HG02943 (cell line): ENCODE data around the gene ZBTB43.
"Not testable (repeated sequence)": the region's sequence is repeated elsewhere in the genome, so short reads cannot be mapped to it uniquely, and the experiment has no call there.

ENCODE experiments used
- ATAC-seq: cut with Tn5 transposase; IDR thresholded peaks from one replicate; pipeline ENCODE4 v1.9.1; 2021; ENCODE audit warnings: mild to moderate bottlenecking, low read depth, moderate library complexity; ENCODE audit not compliant: unreplicated experiment

ZBTB43 gene

DNA sequence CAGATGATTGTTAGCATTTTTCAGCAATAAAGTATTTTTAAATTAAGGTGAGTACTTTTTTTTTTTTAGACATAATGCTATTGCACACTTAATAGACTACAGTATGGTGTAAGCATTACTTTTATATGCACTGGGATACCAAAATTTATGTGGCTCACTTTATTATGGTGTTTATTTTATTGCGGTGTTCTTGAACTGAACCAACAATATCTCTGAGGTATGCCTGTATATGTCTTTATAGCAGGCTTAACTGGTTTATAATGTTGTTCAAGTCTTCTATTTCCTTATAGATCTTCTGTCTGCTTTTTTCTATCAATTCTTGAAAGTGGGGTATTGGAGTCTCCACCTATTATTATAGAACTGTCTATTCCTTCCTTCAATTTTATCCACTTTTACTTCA is 18.0 kb downstream of the ZBTB43 start:
- no peak for ATAC-seq

DNA sequence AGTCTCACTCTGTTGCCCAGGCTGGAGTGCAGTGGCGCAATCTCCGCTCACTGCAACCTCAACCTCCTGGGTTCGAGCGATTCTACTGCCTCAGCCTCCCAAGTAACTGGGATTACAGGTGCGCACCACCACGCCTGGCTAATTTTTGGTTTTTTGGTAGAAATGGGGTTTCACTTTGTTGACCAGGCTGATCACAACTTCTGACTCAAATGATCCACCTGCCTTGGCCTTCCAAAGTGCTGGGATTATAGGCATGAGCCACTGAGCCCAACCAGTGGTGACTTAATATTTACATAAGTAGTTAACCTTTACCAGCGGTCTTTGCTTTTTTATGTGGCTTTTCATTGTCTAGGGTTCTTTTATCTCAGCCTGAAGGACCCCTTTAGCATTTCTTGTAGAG is 19.2 kb downstream of the ZBTB43 start:
- not testable (repeated sequence) for ATAC-seq

DNA sequence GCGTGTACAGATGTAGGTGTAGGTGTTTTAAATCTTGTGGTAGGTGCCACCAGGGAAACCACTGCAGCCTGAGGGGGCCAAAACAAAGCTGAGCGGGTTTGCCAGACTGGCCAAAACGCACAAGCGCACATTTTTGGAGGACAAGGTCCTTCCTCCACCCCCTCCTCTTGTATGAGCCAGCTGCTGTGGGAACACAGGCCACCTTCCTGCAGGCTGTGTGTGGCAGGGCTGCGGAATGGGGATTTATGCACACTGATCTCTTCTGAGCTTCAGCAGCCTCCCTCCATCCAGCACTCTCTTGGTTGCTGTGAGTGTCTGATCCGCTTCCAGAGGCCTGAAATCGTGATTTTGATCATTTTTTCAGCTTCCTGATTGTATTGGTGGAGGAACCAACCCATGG is 22.4 kb downstream of the ZBTB43 start:
- no peak for ATAC-seq

DNA sequence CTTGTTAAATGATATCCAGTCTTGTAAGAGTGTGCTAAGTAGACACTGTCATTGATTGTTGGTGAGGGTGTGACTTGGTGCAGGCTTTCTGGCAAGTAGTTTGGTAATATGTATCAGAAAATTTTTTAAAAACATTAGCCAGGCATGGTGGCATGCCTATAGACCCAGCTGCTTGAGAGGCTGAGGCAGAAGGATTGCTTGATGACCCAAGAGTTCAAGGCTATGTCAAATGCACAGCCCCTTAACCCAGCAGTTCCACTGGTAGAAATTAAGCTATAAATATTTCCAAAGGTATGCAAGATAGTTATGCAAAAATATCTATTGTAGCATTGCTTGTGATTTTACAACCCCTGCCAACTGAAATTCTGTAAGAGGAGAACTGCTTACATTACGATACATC is 24.2 kb downstream of the ZBTB43 start:
- ATAC-seq, result no peak

DNA sequence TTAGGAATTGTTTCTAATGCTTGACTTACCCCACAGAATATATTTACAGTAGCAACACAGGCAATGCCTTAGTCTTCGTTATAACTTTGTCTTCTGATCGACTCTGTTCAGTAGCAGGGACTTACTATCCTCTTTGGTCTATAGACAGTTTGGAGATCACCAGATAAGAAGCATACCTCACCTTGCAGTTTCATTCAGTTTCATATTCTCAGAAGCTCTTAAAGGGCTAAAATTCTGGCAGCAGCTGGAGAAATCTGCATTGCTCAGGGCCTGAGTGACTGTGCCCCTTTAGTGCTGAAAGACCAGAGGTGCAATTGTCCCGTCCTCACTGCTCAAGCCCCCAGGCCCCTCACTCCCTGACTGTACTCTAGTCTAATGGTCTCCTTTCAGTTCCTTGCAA is 26.0 kb downstream of the ZBTB43 start:
- ATAC-seq, result no peak

DNA sequence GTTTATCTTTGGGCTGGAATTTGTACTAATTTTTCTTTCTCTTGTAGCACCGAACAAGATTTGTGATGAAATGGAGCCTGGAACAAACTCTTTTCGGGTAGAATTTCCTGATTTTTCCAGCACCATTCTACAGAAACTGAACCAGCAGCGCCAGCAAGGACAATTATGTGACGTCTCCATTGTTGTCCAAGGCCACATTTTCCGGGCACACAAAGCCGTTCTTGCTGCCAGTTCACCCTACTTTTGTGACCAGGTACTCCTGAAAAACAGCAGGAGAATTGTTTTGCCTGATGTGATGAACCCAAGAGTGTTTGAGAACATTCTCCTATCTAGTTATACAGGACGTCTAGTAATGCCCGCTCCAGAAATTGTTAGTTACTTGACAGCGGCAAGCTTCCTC is 27.6 kb downstream of the ZBTB43 start:
- no peak for ATAC-seq

DNA sequence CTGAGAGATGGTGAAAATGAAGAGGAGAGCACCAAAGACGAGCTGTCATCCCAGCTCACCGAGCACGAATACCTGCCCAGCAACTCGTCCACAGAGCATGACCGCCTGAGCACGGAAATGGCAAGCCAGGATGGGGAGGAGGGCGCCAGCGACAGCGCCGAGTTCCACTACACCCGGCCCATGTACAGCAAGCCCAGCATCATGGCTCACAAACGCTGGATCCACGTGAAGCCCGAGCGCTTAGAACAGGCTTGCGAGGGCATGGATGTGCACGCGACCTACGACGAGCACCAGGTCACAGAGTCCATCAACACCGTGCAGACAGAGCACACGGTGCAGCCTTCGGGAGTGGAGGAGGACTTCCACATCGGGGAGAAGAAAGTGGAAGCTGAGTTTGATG is 28.2 kb downstream of the ZBTB43 start:
- ATAC-seq, result no peak

DNA sequence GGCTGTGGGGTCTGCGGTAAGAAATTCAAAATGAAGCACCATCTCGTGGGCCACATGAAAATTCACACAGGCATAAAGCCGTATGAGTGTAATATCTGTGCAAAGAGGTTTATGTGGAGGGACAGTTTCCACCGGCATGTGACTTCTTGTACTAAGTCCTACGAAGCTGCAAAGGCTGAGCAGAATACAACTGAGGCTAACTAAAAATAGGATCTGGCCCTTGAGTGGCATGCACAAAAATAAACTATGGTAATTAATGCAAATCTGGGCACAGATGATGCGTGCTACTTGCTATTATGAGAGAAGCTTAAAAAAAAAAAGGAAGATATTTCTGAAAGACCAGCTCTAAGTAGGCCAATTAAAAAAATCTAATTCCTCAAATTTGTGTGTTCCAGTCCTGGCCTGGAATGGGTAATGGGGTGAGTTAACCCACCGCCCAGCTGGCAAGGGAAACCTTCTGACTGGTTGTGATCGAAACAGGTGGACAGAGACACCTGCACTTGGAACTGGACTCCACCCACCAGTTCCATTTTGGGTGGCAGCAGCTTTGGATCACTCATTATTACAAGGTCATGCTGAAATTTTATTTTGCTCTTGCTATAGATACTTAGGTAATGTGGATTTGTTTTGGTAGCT is 29.0 kb downstream of the ZBTB43 start:
- no peak for ATAC-seq

DNA sequence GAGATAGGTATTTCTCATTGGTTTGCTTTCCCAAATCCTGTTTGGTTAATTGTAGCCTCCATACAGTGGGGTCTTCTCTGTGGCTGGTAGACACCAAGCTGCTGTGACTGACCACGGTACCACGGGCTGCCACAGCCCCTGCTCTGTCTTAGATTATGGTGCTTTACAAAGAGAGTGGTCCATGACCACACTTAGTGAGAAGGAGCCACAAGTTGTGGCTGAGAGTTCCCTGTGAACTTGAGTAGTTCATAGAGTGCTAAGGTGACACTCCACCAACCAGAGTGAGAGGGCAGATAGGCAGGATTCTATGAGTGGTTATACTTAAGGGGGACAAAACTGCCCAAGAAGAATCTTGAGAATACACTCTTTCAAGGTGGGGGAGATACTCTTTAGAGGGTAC is 29.8 kb downstream of the ZBTB43 start:
- no peak for ATAC-seq

DNA sequence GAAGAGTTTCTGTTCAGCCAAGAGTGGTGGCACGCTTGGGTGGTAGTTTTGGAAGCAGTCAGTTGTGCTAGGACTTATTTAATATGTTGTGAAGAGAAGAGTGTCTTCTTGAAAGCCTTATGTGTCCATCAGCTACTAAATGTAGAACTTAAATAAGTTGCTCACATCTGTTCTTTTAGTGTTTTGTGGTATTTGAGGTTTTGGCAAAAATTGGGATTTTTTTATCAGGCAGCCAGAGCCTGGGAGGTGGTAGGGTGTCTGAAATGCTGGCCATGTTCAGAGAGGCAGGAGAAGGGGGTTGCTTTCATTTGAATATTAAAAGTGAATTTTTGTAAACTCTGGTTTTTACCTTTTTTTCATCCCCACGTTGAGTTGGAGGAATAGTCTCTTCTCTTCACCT is 31.4 kb downstream of the ZBTB43 start:
- no peak for ATAC-seq

DNA sequence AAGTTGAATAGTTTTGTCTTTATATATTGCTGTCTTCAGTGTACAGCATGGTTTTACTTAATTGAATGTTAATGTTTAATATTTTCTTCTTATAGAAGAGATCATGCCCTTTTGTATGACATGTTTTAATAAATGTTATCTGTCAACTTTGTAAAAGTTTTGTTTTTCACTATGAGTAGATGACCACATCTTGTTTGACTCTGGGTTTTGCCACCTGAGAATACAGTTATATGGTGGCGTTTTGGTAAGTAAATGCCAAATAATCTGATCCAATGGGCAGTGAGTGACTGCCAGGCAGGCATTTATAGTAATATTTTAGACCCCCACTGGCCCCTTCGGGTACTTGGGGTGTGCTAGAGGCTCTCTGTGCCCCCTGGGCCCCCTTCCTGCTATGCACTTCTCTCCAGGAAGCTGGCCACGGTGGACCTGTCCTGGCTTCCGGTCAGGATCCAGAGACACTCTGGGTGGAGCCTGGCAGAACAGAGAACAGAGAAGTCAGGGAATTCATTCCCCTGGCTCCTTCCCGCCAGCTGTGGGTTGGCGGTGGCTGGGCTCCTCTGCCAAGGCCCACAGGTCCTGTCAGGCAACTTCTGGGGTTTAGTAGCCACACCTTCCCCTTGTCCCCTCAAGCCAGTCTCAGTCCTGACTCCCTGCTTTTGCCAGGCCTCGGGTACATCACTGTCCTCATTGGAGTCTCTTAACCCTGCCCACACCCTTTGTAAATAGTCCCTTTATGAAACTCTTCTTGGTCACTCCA is 33.4 kb downstream of the ZBTB43 start:
- no peak for ATAC-seq

DNA sequence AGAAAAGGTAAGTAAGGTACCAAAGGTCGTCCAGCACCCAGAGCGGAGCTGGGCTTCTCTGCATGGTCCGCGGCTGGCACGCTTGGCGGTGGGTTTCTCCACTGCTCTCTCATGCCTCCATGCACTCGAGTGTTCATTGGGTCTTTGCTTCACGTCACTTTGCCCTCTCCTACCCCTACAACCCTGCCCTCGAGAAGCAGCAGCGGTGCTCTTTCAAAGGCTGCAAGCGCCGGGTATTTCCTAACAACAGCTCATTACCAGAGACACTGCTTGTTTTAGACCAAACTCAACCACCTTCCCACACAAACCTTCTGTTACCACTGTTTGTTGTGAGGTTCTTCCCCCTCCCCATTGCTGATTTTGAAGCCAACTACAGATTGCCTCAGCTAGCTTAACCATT is 34.1 kb downstream of the ZBTB43 start:
- ATAC-seq, result no peak

DNA sequence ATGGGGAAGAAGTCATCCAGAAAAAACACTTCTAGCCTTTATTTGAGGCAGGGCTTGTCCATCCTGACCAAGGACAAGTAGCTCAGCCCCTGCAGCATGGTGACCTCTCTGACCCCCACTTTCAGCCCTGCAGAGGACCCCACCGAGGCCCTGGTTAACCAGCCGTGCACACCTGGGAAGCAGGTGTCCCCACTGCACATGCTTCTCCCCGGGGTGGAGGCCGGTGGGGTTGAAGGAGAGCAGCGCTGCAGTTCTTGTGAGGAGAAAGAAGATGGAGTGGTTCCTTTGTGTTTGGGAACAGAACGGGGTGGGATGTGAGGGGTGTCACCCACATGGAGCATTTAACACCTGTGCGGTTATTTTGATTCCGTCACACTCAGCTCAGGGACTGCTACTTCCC is 34.5 kb downstream of the ZBTB43 start:
- ATAC-seq, result no peak

DNA sequence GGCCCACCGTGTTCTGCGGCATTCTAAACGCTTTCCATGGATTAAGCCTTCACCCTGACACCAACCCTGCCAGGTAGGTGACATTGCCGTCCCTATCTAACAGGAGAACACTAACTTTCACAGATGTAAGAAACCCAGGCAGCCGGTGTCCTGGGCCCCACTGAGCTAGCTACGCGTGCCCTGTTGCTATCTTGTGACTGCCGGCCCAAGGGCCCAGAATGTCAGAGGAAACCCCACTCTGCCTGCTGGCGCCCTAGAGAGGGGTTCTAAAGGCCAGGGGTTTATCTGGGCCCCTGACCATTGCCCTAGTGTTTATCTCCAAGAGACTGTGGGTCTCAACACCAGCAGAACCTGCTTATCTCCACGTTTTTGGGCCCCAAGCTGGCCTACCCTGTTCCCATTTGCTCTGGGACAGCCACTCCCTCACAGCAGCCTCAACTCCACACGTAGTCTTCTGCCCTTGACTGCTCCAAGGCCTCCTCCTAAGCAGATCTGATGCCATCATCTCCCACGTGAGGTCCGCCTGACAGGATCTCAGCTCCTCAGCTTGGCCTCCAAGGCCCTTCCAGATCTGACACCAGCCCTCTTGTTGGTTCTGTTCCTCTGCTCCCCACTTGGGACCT is 37.5 kb downstream of the ZBTB43 start:
- no peak for ATAC-seq

DNA sequence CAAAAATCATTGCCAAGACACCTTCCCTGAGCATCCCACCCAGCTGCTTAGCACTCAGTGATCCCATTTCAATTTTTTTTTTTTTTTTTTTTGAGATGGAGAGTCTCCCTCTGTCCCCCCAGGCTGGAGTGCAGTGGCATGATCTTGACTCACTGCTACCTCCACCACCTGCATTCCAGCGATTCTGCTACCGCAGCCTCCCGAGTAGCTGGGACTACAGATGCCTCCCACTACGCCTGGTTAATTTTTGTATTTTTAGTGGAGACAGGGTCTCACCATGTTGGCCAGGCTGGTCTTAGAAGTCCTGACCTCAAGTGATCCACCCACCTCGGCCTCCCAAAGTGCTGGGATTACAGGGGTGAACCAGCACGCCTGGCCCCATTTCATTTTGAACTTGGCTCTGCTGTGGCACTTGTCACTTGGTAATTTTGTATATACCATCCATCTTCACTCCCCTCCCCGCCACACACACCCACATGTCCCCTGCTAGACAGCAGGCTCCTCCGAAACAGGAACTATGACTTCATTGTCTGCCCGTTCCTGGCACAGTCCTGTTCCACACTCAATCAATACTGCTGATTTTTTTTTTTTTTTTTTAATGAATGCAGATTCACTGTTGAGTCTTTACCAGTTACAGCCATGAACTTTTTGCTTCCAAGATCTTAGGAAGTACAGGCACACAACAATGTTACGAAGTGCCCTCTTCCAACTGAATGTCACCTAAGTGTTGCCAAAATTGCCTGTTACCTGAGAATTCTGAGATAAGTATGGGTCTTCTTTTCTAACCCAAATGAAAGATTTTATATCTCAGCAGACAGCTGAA is 38.3 kb downstream of the ZBTB43 start:
- ATAC-seq, result no peak

DNA sequence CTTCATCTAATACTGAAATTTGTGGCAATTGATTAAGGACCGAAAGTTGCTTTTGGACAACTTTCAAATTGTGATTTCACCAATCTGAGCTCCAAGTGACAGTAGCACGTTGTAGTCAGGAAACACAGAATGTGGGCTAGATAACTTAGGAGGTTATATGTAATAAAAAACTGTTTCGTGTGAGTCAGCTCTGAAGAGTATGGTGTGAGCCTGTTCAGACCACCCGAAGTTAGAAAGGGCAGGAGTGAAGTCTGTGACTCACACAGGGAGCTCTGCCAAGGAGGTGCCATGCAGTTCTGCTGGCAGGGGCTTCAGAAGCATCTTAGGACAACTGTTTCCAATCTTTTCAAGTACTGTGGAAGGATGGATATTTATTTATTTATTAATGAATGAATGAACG is 39.2 kb downstream of the ZBTB43 start:
- no peak for ATAC-seq

DNA sequence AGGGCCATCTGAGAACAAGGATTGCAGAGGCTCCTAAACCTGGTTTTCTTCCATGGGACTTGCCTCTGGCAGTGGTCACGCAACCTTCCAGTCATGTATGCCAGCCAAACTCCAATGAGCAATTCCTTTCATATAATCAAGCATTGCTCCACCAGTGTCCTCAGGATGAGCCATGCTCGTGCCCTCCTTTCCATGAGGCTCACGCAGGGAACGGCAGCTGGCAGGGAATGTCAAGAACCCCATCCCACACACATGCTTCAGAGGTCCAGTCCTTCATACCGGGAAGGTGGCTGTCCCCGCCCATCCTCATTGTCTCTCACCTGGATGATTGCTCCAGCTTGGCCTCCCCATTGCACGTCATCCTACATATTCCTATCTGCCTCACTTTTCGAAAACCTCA is 42.2 kb downstream of the ZBTB43 start:
- ATAC-seq, result no peak

DNA sequence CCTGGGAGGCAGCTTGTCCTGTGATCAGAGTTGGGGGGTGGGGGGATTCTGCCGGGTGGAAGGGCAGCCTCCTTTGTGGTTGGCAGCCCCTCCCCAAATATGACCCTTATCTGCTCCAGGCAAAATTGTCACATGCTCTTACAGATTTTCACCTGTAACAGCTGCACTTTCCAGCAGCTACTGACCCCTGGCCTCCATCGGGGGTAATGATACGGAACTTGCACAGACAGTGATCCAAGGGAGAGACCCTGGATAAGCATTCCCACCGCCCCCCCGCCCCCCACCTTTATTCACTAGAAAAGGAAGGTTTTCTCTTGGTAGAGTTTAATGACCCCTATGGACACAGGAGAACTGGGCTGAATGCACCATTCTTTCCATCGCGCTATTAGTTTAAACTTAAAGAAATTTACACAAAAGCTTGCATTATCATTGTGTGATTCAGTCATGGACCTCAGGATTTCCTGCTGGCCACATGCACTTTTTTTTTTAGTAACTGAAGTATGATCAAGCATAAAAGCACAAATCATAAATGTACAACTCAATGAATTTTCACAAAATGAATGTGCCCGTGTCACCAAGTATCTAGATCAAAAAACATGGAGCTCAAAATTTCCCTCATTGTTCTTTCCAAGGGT is 44.9 kb downstream of the ZBTB43 start:
- no peak for ATAC-seq

DNA sequence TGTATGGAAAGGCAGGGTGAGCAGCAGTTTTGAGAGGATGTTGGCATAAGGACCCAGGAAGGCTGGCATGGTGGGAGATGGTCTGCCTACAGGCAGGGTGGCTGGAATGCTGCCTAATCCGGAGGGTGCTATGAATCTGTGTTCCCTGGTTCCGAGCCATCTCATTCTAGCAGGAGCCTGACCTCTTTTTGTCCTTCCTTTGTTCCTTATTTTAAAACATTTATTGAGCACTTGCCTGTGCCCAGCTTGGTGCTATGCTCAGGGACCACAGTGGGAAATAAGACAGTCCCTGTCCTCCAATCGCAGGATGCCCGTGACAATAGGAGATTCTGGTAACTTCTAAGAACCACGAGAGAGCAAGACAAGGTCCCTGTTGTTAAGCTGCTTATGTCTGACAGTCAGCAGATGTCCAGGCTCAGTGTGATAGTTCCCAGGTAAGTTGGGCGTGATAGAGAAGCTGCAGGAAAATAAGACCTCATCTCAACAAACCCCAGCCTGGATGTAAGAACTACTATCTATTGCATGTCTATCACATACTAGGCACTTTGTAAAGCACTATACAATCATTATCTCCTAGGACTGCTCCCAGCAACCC is 46.5 kb downstream of the ZBTB43 start:
- no peak for ATAC-seq

DNA sequence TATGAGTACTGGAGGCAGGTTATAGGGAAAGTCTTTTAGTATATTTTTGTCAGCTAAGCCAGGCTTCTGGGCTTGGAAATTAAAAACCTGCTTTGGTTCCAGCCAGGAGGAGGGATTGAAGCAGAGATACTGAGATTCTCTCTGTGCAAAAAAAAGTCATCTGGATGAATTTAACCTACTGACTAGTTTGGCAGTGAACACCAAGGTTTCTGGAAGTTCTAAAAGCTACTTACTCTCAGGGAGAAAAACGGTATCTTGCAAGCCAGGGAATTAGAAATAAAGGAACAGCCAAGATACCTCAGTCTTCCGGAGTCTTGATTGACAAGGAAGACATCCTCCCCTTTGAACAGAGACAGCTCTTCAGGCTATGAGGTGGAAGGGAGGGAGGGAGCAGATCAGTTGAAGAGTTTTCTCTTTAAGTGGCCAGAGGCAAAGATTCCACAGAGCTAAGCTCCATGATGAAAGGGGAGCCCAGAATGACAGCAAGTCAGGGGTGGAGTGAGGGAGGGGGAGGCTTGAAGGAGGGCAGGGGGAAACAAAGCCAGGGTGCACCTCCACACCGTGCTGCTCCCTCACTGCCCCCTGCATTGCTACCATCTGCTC is 47.3 kb downstream of the ZBTB43 start:
- no peak for ATAC-seq
